ENCODE results near the gene ZNF708.
"Not testable (repeated sequence)": the region's sequence is repeated elsewhere in the genome, so short reads cannot be mapped to it uniquely, and the experiment has no call there.

The ZNF708 gene

GRCh38 chr19:21328885-21329605 lies at the start of gene ZNF708:
Gene ZNF708 (minus strand): TSS chr19:21329410. CDS start chr19:21329212, 198 bp downstream.
- H3K4me3 ChIP-seq (ENCODE audit: low read depth, low read length): peak within 1 kb of the TSS; percentile 76
- no peak for TF ChIP-seq CTCF (IDR thresholded peaks at IDR 0.05; ENCODE audit: borderline replicate concordance, insufficient read depth, low read depth, low read length)

- H3K4me3 ChIP-seq (ENCODE audit: low read depth, low read length): no peak overlapping the region
These were observed 33.1 kb upstream of the ZNF708 start for GRCh38 chr19:21362291-21362690.

GRCh38 chr19:21358768-21359451 lies 29.7 kb upstream of the ZNF708 start, which contains the start of gene ZNF738:
Gene ZNF738 (plus strand): TSS chr19:21359000. CDS start chr19:21359141, 141 bp downstream.
- no peak for TF ChIP-seq CTCF (IDR thresholded peaks at IDR 0.05; ENCODE audit: borderline replicate concordance, insufficient read depth, low read depth, low read length)

More at GRCh38 chr19:21362291-21362690, 33.1 kb upstream of the ZNF708 start:
- TF ChIP-seq CTCF (IDR thresholded peaks at IDR 0.05; ENCODE audit: borderline replicate concordance, insufficient read depth, low read depth, low read length): no peak

GRCh38 chr19:21352830-21353229 lies 23.6 kb upstream of the ZNF708 start:
- TF ChIP-seq CTCF (IDR thresholded peaks at IDR 0.05; ENCODE audit: borderline replicate concordance, insufficient read depth, low read depth, low read length): no peak
- H3K4me3 ChIP-seq (ENCODE audit: low read depth, low read length): no peak overlapping the region

More at GRCh38 chr19:21358768-21359451, 29.7 kb upstream of the ZNF708 start, which contains the start of gene ZNF738:
- peak within 1 kb of the TSS; percentile 87 for H3K4me3 ChIP-seq (ENCODE audit: low read depth, low read length)

GRCh38 chr19:21344841-21345240 lies 15.6 kb upstream of the ZNF708 start:
- H3K4me3 ChIP-seq (ENCODE audit: low read depth, low read length): not testable (repeated sequence)

- TF ChIP-seq CTCF (IDR thresholded peaks at IDR 0.05; ENCODE audit: borderline replicate concordance, insufficient read depth, low read depth, low read length): no peak
- H3K4me3 ChIP-seq (ENCODE audit: low read depth, low read length): no peak overlapping the region
These were observed 6.5 kb upstream of the ZNF708 start for GRCh38 chr19:21335721-21336120.

GRCh38 chr19:21328406-21328805 lies 804 bp downstream of the ZNF708 start:
- peak overlapping the region; percentile 76 for H3K4me3 ChIP-seq (ENCODE audit: low read depth, low read length)
- no peak for TF ChIP-seq CTCF (IDR thresholded peaks at IDR 0.05; ENCODE audit: borderline replicate concordance, insufficient read depth, low read depth, low read length)

All from GM12875 (cell line).